ENCODE measurements around the gene RAPGEF3.
A peak's percentile ranks its signal among the peaks of the same experiment; 100 is the strongest.

Gene RAPGEF3

DNA sequence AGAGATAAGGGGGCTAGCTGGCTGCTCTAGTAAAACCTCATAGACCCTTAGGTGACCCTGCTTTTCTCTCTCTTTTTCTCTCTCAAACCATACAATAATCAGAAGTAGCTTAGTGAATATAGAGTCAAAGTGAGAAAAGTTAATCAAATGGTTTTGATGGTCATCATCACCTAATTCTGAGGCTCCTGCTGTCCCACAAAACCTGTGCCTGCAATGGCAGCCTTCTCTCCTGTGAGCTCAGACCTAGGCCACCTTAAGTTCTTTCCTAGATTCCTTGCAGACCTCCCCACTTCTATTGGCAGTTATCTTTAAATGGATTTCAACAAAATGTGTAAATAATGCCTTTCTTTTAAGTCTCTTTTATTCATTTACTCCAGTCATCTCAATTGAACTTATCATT is 51.3 kb downstream of the RAPGEF3 start:
- peak overlapping the region; percentile 35; the same call in 1 of the 2 replicates for H2AFZ ChIP-seq (ENCODE audit: low read length)
- peaks cover 49% of the 10 kb centered on the region for H3K79me2 ChIP-seq (ENCODE audit: insufficient read depth, low read length)
- no peaks in the 10 kb centered on the region for H3K36me3 ChIP-seq (ENCODE audit: insufficient read depth, low read length)
- peak overlapping the region; percentile 84 for H3K9ac ChIP-seq (ENCODE audit: low read depth, low read length, poor library complexity, severe bottlenecking)
- H4K20me1 ChIP-seq (ENCODE audit: insufficient read depth, low read length, poor library complexity, severe bottlenecking): peaks cover 18% of the 10 kb centered on the region
- peak overlapping the region; percentile 78 for H3K4me2 ChIP-seq (ENCODE audit: low read depth, low read length, poor library complexity, severe bottlenecking)
- no peak for TF ChIP-seq EZH2phosphoT487 (IDR thresholded peaks at IDR 0.05; ENCODE audit: borderline replicate concordance)
- TF ChIP-seq, protein P1, sequence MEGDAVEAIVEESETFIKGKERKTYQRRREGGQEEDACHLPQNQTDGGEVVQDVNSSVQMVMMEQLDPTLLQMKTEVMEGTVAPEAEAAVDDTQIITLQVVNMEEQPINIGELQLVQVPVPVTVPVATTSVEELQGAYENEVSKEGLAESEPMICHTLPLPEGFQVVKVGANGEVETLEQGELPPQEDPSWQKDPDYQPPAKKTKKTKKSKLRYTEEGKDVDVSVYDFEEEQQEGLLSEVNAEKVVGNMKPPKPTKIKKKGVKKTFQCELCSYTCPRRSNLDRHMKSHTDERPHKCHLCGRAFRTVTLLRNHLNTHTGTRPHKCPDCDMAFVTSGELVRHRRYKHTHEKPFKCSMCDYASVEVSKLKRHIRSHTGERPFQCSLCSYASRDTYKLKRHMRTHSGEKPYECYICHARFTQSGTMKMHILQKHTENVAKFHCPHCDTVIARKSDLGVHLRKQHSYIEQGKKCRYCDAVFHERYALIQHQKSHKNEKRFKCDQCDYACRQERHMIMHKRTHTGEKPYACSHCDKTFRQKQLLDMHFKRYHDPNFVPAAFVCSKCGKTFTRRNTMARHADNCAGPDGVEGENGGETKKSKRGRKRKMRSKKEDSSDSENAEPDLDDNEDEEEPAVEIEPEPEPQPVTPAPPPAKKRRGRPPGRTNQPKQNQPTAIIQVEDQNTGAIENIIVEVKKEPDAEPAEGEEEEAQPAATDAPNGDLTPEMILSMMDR (conservative IDR thresholded peaks at IDR 0.05; ENCODE audit: low read length): no peak
- no peaks in the 10 kb centered on the region for H3K9me2 ChIP-seq (replicated peaks; ENCODE audit: low read depth, low read length)
- no peaks in the 10 kb centered on the region for H3F3A ChIP-seq (ENCODE audit: low read depth)
- H3K4me1 ChIP-seq (ENCODE audit: insufficient read depth, low read length, poor library complexity, severe bottlenecking): peaks cover 55% of the 10 kb centered on the region
- H3K27me3 ChIP-seq (ENCODE audit: insufficient read depth, low read length, poor library complexity, severe bottlenecking): no peaks in the 10 kb centered on the region
- peak overlapping the region; percentile 79 for H3K4me3 ChIP-seq (ENCODE audit: low read length, poor library complexity, severe bottlenecking)
- no peaks in the 10 kb centered on the region for H3K9me3 ChIP-seq (ENCODE audit: insufficient read depth, low read depth, low read length)

DNA sequence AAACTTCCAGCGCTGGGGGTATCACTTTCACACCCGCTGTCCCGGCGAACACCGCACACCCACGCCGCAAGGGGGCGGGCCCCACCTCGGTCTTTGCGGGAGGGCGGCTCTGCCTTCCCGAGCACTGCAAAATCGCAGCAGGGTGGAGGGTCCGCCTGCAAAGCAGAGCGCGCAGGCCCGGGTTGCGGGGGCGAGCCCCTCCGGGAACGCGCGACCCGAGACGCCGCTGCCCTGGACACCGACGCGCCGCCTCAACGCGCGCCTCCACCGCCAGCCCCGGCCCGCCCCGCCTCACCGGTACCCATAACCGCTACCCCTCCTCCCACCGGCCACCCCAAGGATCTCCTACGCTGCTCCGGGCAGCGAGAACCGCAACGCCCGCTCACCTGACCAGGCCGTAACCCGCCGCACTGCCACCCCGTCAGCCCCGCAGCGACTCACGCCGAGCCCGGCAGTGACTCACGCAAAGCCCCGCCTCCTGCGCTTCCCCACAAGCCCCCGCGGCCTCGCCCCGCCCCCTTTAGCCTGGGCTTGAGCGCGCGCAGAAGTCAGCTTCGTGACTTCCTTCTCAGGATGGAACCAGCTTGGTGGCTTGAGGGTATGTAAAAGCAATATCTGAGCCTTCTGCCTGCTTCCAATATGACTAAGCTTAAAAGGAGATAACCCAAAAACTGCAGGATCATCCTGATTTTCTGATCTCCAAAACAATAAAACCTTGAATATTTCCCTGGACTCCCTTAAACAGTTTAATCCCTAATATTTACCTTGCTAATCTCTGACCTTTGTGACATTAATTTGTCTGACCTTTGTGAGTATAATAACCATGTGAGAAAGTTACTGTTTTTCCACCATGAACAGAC is 52.9 kb downstream of the RAPGEF3 start, which contains the start of gene RPAP3:
TSS of gene RPAP3 (minus strand) at position 465 of the 860 bp plus-strand sequence. CDS start 3,190 bp downstream, outside the sequence.
- Histone ChIP-seq H3K4me3 (ENCODE audit: low read length, poor library complexity, severe bottlenecking) (peak within 1 kb of the TSS; percentile 79), H2AFZ (ENCODE audit: low read length) (peak within 1 kb of the TSS; percentile 69), H3F3A (ENCODE audit: low read depth) (no peaks in the 10 kb centered on the region), H3K9ac (ENCODE audit: low read depth, low read length, poor library complexity, severe bottlenecking) (peak within 1 kb of the TSS; percentile 84), H3K4me2 (ENCODE audit: low read depth, low read length, poor library complexity, severe bottlenecking) (peak within 1 kb of the TSS; percentile 81), H3K36me3 (ENCODE audit: insufficient read depth, low read length) (no peaks in the 10 kb centered on the region), H3K79me2 (ENCODE audit: insufficient read depth, low read length) (peaks cover 64% of the 10 kb centered on the region), H3K27me3 (ENCODE audit: insufficient read depth, low read length, poor library complexity, severe bottlenecking) (no peaks in the 10 kb centered on the region), H3K9me3 (ENCODE audit: insufficient read depth, low read depth, low read length) (no peaks in the 10 kb centered on the region), H3K4me1 (ENCODE audit: insufficient read depth, low read length, poor library complexity, severe bottlenecking) (peaks cover 65% of the 10 kb centered on the region), H3K9me2 (replicated peaks; ENCODE audit: low read depth, low read length) (no peaks in the 10 kb centered on the region), H4K20me1 (ENCODE audit: insufficient read depth, low read length, poor library complexity, severe bottlenecking) (peaks cover 25% of the 10 kb centered on the region)
- TF ChIP-seq EZH2phosphoT487 (IDR thresholded peaks at IDR 0.05; ENCODE audit: borderline replicate concordance): no peak
- TF ChIP-seq, protein P1 (conservative IDR thresholded peaks at IDR 0.05; ENCODE audit: low read length): peak; percentile 59

DNA sequence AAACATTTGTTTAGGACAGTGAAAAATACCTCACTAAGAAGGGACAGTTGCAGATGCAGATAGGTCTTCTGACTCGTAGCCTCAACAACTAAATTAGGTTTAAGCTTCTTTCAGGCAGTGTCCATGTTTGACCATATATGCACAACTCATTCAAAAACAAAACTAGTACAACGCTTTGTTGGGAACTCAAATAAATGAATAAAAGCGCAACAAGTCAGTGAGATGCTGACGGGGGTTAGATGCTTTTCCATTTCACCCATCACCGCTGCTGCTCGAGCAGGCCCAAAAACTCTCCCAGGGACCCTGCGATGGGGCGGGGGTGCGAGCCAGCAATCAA is 53.5 kb downstream of the RAPGEF3 start:
- H3K36me3 ChIP-seq (ENCODE audit: insufficient read depth, low read length): no peaks in the 10 kb centered on the region; the same call in 1 of the 2 replicates
- H3K4me2 ChIP-seq (ENCODE audit: low read depth, low read length, poor library complexity, severe bottlenecking): peak overlapping the region; percentile 81
- peak overlapping the region; percentile 84 for H3K9ac ChIP-seq (ENCODE audit: low read depth, low read length, poor library complexity, severe bottlenecking)
- TF ChIP-seq, protein P1 (conservative IDR thresholded peaks at IDR 0.05; ENCODE audit: low read length): no peak
- TF ChIP-seq EZH2phosphoT487 (IDR thresholded peaks at IDR 0.05; ENCODE audit: borderline replicate concordance): no peak
- peaks cover 70% of the 10 kb centered on the region for H3K79me2 ChIP-seq (ENCODE audit: insufficient read depth, low read length)
- H3F3A ChIP-seq (ENCODE audit: low read depth): no peaks in the 10 kb centered on the region
- no peaks in the 10 kb centered on the region for H3K9me2 ChIP-seq (replicated peaks; ENCODE audit: low read depth, low read length)
- H4K20me1 ChIP-seq (ENCODE audit: insufficient read depth, low read length, poor library complexity, severe bottlenecking): peaks cover 26% of the 10 kb centered on the region
- peak overlapping the region; percentile 79 for H3K4me3 ChIP-seq (ENCODE audit: low read length, poor library complexity, severe bottlenecking)
- H2AFZ ChIP-seq (ENCODE audit: low read length): peak overlapping the region; percentile 69
- H3K9me3 ChIP-seq (ENCODE audit: insufficient read depth, low read depth, low read length): no peaks in the 10 kb centered on the region
- no peaks in the 10 kb centered on the region for H3K27me3 ChIP-seq (ENCODE audit: insufficient read depth, low read length, poor library complexity, severe bottlenecking)
- peaks cover 71% of the 10 kb centered on the region for H3K4me1 ChIP-seq (ENCODE audit: insufficient read depth, low read length, poor library complexity, severe bottlenecking)
